ENCODE results near the gene PPIE.
"Not testable (repeated sequence)": the region's sequence is repeated elsewhere in the genome, so short reads cannot be mapped to it uniquely, and the experiment has no call there.

PPIE gene

GRCh38 chr1:39770100-39771021, 31.7 kb downstream of the PPIE start:
- H3K27ac ChIP-seq: not testable (repeated sequence)

GRCh38 chr1:39771022-39771532, 32.4 kb downstream of the PPIE start, which contains the start of gene OXCT2:
Gene OXCT2, minus strand, starts transcription at chr1:39771348. Its CDS starts 93 bp downstream, at chr1:39771255.
- not testable (repeated sequence) for H3K27ac ChIP-seq

- not testable (repeated sequence) for H3K27ac ChIP-seq
These were observed 34.8 kb downstream of the PPIE start for GRCh38 chr1:39773369-39773979.

GRCh38 chr1:39775141-39775540, 36.5 kb downstream of the PPIE start:
- not testable (repeated sequence) for H3K27ac ChIP-seq

GRCh38 chr1:39775676-39776399, 37.2 kb downstream of the PPIE start:
- H3K27ac ChIP-seq: not testable (repeated sequence)

- no peak overlapping the region for H3K27ac ChIP-seq
- TF ChIP-seq CTCF (conservative IDR thresholded peaks at IDR 0.05): no peak
These were observed 37.7 kb downstream of the PPIE start for GRCh38 chr1:39776400-39776713.

GRCh38 chr1:39776886-39777285, 38.2 kb downstream of the PPIE start:
- no peak for TF ChIP-seq CTCF (conservative IDR thresholded peaks at IDR 0.05)
- no peak overlapping the region for H3K27ac ChIP-seq

- no peak for TF ChIP-seq CTCF (conservative IDR thresholded peaks at IDR 0.05)
- no peak overlapping the region for H3K27ac ChIP-seq
These were observed 38.6 kb downstream of the PPIE start for GRCh38 chr1:39777306-39777705.

GRCh38 chr1:39777896-39778295, 39.2 kb downstream of the PPIE start:
- H3K27ac ChIP-seq: not testable (repeated sequence)

GRCh38 chr1:39778463-39779099, 39.9 kb downstream of the PPIE start:
- H3K27ac ChIP-seq: not testable (repeated sequence)

GRCh38 chr1:39779137-39779536, 40.5 kb downstream of the PPIE start:
- no peak for TF ChIP-seq CTCF (conservative IDR thresholded peaks at IDR 0.05)

More at GRCh38 chr1:39779137-39779536, 40.5 kb downstream of the PPIE start:
- no peak overlapping the region for H3K27ac ChIP-seq

Measured in VCaP (cell line).